ENCODE results near the gene SNX18.
"Not testable (repeated sequence)": the region's sequence is repeated elsewhere in the genome, so short reads cannot be mapped to it uniquely, and the experiment has no call there.

The SNX18 gene

DNA sequence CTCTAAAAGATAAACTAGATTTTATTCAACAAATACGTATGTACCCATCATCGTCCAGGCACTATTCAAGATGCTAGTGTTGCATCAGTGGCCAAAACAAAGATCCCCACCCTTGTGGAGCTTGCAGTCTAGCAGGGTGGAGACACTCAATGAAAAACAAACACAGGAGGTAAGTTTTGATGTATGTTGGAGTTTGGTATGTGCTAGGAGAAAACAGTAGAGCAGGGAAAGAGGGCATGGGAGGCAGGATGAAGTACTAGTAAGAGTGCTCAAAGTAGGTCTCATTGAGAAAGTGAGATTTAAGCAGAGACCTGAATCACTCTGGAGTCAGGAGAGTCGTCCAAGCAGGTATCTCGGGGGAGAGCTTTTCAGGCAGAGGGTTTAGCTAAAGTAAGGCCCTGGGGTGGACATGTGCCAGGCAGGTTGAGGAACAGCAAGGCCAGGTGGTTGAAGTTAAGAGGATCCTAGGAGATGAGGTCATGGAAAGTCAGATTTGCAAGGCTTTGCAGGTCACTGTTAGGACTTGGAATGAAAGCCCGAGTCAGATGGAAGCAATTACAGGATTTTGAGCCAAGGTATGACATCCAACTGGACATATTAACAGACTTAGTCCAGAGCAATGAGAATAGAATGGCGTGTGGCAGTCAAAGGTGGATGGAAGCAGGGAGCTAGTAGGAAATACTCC, 9.2 kb downstream of the SNX18 start:
- no peaks in the 10 kb centered on the region for H3K9me3 Mint-ChIP-seq
- ATAC-seq (no peak), DNase-seq (ENCODE audit: low spot score in 2 of 2) (peak in 1 of 2 donors; percentile 47)
- no peak overlapping the region for H3K4me3 Mint-ChIP-seq
- H3K4me1 Mint-ChIP-seq = peaks cover 46% of the 10 kb centered on the region
- peaks cover 5% of the 10 kb centered on the region for H3K36me3 Mint-ChIP-seq
- no peak overlapping the region for H3K27ac Mint-ChIP-seq

DNA sequence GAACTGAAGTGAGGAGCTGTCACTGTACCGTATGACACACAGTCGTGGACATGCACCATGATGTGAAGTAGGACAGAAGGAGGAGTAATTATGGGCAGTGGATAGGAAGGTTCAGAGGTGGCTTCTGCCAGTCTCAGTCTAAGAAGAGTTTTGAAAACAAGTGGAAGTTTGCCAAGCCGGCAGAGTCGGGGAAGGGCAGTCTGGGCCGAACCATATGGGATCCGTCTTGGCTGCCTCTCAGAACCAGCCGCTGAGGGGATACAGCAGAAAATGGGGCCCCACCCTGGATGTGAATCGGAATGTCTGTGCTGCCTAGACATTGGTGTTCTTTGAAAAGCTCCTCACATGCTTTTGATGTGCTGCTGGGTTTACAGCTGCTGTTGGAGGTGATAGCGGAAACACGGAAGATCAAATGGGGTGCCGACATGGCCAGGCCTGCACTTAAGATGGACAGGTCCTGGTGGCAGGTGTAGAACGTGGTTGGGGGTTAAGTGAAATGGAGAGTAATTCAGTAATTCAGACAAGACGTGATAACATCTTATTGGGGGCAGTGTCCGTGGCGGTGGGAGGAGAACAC, 11.2 kb downstream of the SNX18 start:
- H3K9me3 Mint-ChIP-seq = no peaks in the 10 kb centered on the region
- H3K36me3 Mint-ChIP-seq = peaks cover 4% of the 10 kb centered on the region
- H3K4me3 Mint-ChIP-seq = no peak overlapping the region
- DNase-seq (ENCODE audit: low spot score in 2 of 2) = peak in 1 of 2 donors; percentile 44
- ATAC-seq = no peak
- H3K27ac Mint-ChIP-seq = no peak overlapping the region
- peaks cover 34% of the 10 kb centered on the region for H3K4me1 Mint-ChIP-seq

DNA sequence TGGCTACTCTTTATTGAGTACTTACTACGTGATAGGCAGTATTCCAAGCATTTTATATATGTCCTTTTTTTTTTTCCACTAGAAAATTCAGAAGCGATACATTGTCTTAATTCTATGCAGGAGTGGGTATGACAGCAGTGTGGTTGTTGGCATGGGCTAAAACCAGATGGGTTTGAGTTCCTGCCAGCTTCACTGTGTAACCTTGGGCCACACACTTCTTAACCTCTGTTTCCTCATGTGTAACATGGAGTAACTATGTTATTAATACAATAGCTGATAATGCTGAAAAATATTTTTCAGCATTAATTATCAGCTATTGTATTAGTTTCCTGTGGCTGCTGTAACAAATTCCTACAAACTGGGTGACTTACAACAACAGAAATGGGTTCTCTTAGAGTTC, 12.0 kb downstream of the SNX18 start:
- no peak overlapping the region for H3K4me3 Mint-ChIP-seq
- peaks cover 34% of the 10 kb centered on the region for H3K4me1 Mint-ChIP-seq
- H3K27ac Mint-ChIP-seq = no peak overlapping the region
- DNase-seq (ENCODE audit: low spot score in 2 of 2) = no peak
- ATAC-seq = no peak
- peaks cover 13% of the 10 kb centered on the region for H3K36me3 Mint-ChIP-seq
- no peaks in the 10 kb centered on the region for H3K9me3 Mint-ChIP-seq

DNA sequence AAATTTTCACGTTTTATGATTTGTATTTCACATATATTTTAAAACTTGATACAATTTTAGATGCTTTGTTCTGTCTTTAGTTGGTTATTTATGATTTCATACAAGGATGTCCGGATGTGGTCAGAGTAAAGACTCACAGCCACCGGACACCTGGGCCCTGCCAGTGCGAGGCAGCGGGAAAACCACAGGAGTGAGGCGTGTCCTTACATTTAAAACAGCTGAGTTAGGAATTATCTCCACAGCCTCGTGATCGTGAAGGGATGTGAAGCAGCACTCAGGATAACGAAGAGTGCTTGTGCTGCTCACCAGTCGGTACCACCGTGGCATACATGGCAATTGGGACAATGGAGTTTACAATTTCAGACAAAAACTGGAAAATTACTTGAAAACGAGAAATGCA, 14.0 kb downstream of the SNX18 start:
- Mint-ChIP-seq H3K9me3 (no peaks in the 10 kb centered on the region), H3K27ac (peak overlapping the region; percentile 83), H3K36me3 (peaks cover 13% of the 10 kb centered on the region), H3K4me1 (peaks cover 33% of the 10 kb centered on the region), H3K4me3 (peak overlapping the region; percentile 3)
- DNase-seq (ENCODE audit: low spot score in 2 of 2) = no peak
- no peak for ATAC-seq

- Mint-ChIP-seq H3K9me3 (no peaks in the 10 kb centered on the region), H3K27ac (peak overlapping the region; percentile 76), H3K4me3 (no peak overlapping the region), H3K4me1 (peaks cover 33% of the 10 kb centered on the region), H3K36me3 (peaks cover 18% of the 10 kb centered on the region)
- ATAC-seq = no peak
- no peak for DNase-seq (ENCODE audit: low spot score in 2 of 2)
Observed at GRCh38 chr5:54533541-54534190, 16.1 kb downstream of the SNX18 start.

- H3K4me3 Mint-ChIP-seq = no peak overlapping the region
- ATAC-seq = no peak
- H3K27ac Mint-ChIP-seq = peak overlapping the region; percentile 76
- H3K36me3 Mint-ChIP-seq = peaks cover 18% of the 10 kb centered on the region
- no peaks in the 10 kb centered on the region for H3K9me3 Mint-ChIP-seq
- peaks cover 39% of the 10 kb centered on the region for H3K4me1 Mint-ChIP-seq
- no peak for DNase-seq (ENCODE audit: low spot score in 2 of 2)
Observed at GRCh38 chr5:54534191-54535004, 16.8 kb downstream of the SNX18 start.

- Mint-ChIP-seq H3K27ac (no peak overlapping the region), H3K4me1 (peaks cover 36% of the 10 kb centered on the region), H3K4me3 (no peak overlapping the region), H3K9me3 (no peaks in the 10 kb centered on the region), H3K36me3 (peaks cover 18% of the 10 kb centered on the region)
- DNase-seq (ENCODE audit: low spot score in 2 of 2) (no peak), ATAC-seq (no peak)
Observed at GRCh38 chr5:54535149-54535844, 17.7 kb downstream of the SNX18 start.

DNA sequence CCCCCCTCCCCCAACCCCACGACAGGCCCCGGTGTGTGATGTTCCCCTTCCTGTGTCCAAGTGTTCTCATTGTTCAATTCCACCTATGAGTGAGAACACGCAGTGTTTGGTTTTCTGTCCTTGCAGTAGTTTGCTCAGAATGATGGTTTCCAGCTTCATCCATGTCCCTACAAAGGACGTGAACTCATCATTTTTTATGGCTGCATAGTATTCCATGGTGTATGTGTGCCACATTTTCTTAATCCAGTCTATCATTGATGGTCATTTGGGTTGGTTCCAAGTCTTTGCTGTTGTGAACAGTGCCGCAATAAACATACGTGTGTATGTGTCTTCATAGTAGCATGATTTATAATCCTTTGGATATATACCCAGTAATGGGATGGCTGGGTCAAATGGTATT, 18.8 kb downstream of the SNX18 start:
- ATAC-seq; H3K4me3 Mint-ChIP-seq; H3K9me3 Mint-ChIP-seq; H3K27ac Mint-ChIP-seq; DNase-seq (ENCODE audit: low spot score in 2 of 2): not testable (repeated sequence)
- peaks cover 18% of the 10 kb centered on the region for H3K36me3 Mint-ChIP-seq
- H3K4me1 Mint-ChIP-seq = peaks cover 30% of the 10 kb centered on the region

DNA sequence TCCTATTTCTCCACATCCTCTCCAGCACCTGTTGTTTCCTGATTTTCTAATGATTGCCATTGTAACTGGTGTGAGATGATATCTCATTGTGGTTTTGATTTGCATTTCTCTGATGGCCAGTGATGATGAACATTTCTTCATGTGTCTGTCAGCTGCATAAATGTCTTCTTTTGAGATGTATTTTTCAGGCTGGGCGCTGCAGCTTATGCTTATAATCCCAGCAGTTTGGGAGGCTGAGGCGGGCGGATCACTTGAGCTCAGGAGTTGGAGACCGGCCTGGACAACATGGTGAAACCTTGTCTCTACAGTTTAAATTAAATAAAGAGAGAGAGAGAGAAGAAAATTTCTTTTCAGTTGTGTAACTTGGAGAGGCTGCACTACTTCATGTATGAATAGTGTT, 19.3 kb downstream of the SNX18 start:
- not testable (repeated sequence) for H3K27ac Mint-ChIP-seq; DNase-seq (ENCODE audit: low spot score in 2 of 2); H3K4me3 Mint-ChIP-seq; ATAC-seq; H3K9me3 Mint-ChIP-seq
- peaks cover 18% of the 10 kb centered on the region for H3K36me3 Mint-ChIP-seq
- H3K4me1 Mint-ChIP-seq = peaks cover 27% of the 10 kb centered on the region

DNA sequence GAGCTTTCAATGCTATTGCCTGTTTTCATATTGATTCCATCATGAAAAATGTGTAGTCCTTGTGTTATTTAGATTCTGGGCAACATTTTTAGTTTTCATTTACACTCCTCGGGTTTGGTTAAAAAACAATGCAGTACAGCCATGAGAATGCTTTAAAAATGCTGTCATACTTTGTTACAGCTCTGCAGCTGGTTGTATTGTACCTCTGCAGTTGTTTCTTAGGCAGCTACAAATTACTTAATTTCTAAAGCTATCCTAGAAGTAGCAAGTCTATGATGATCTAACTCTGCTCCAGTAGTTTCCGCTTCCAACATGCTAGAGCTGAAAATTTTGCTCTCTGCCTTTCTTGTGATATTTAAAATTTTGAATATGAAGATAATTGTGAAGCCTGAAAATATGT, 20.2 kb downstream of the SNX18 start:
- Mint-ChIP-seq H3K27ac (peak overlapping the region; percentile 17), H3K36me3 (peaks cover 19% of the 10 kb centered on the region), H3K4me3 (no peak overlapping the region), H3K4me1 (peaks cover 34% of the 10 kb centered on the region), H3K9me3 (no peaks in the 10 kb centered on the region)
- ATAC-seq (no peak), DNase-seq (ENCODE audit: low spot score in 2 of 2) (no peak)

- no peaks in the 10 kb centered on the region for H3K9me3 Mint-ChIP-seq
- peaks cover 34% of the 10 kb centered on the region for H3K4me1 Mint-ChIP-seq
- peaks cover 23% of the 10 kb centered on the region for H3K36me3 Mint-ChIP-seq
- no peak overlapping the region for H3K4me3 Mint-ChIP-seq
- peak overlapping the region; percentile 17 for H3K27ac Mint-ChIP-seq
- DNase-seq (ENCODE audit: low spot score in 2 of 2) = no peak
- ATAC-seq = no peak
Observed at GRCh38 chr5:54538156-54538555, 20.6 kb downstream of the SNX18 start.

DNA sequence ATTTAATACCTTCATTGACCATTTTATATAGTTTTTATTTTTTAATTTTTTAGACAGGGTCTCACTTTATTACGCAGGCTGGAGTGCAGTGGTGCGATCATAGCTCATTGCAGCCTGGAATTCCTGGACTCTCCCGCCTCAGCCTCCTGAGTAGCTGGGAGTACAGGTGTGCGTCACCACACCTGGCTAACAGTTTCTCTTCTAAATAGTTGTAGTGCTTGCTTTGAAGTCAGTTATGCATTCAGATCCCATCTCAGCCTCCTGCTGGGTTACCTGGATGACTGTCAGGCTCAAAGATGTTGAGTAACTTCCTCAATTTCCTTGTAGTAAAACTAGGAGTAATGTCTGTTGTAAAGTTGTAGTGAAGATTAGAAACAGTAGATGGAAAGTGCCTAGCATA, 21.4 kb downstream of the SNX18 start:
- H3K27ac Mint-ChIP-seq = no peak overlapping the region
- DNase-seq (ENCODE audit: low spot score in 2 of 2) (no peak), ATAC-seq (no peak)
- no peak overlapping the region for H3K4me3 Mint-ChIP-seq
- peaks cover 21% of the 10 kb centered on the region for H3K36me3 Mint-ChIP-seq
- H3K9me3 Mint-ChIP-seq = no peaks in the 10 kb centered on the region
- peaks cover 28% of the 10 kb centered on the region for H3K4me1 Mint-ChIP-seq

DNA sequence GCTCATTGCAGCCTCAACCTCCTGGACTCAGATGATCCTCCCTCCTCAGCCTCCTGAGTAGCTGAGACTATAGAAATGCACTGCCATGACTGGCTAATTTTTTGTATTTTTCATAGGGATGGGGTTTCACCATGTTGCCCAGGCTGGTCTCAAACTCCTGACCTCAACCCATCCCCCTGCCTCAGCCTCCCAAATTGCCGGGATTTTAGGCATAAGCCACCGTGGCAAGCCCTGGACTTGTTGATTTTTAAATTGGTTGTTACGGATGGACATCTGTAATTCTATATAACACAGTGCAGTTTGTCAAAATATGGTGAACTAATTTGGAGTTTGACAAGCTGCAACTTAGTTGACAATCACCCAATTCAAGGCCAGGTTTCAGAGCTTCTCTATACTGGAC, 22.7 kb downstream of the SNX18 start:
- Mint-ChIP-seq H3K4me1 (peaks cover 23% of the 10 kb centered on the region), H3K27ac (no peak overlapping the region), H3K4me3 (no peak overlapping the region), H3K36me3 (peaks cover 27% of the 10 kb centered on the region), H3K9me3 (no peaks in the 10 kb centered on the region)
- no peak for ATAC-seq
- no peak for DNase-seq (ENCODE audit: low spot score in 2 of 2)

- DNase-seq (ENCODE audit: low spot score in 2 of 2) (no peak), ATAC-seq (no peak)
- Mint-ChIP-seq H3K27ac (peak overlapping the region; percentile 78), H3K36me3 (peaks cover 24% of the 10 kb centered on the region), H3K9me3 (no peaks in the 10 kb centered on the region), H3K4me1 (peaks cover 23% of the 10 kb centered on the region), H3K4me3 (no peak overlapping the region)
Observed at GRCh38 chr5:54541823-54542783, 24.5 kb downstream of the SNX18 start.
